Measurements from ENCODE around the gene ERMAP.

The ERMAP gene

GRCh38 chr1:42784946-42785693 lies 31.8 kb upstream of the ERMAP start, which contains the start of gene TMEM269:
TMEM269 (plus strand) TSS chr1:42784991; CDS start chr1:42789894, 4,903 bp downstream.
- no peak for DNase-seq (ENCODE audit: low read depth)
- peak within 1 kb of the TSS; percentile 41 for H3K4me3 ChIP-seq (ENCODE audit: control insufficient read depth, low read depth, low read length)
- TF ChIP-seq CTCF (IDR thresholded peaks at IDR 0.05; ENCODE audit: control insufficient read depth, insufficient read depth, low read depth, low read length, missing control alignments): no peak

GRCh38 chr1:42786097-42786496 lies 30.8 kb upstream of the ERMAP start:
- no peak overlapping the region for H3K4me3 ChIP-seq (ENCODE audit: control insufficient read depth, low read depth, low read length)
- DNase-seq (ENCODE audit: low read depth): no peak
- no peak for TF ChIP-seq CTCF (IDR thresholded peaks at IDR 0.05; ENCODE audit: control insufficient read depth, insufficient read depth, low read depth, low read length, missing control alignments)

- no peak overlapping the region for H3K4me3 ChIP-seq (ENCODE audit: control insufficient read depth, low read depth, low read length)
- DNase-seq (ENCODE audit: low read depth): no peak
- TF ChIP-seq CTCF (IDR thresholded peaks at IDR 0.05; ENCODE audit: control insufficient read depth, insufficient read depth, low read depth, low read length, missing control alignments): no peak
Measured at GRCh38 chr1:42788021-42788420, 28.9 kb upstream of the ERMAP start.

GRCh38 chr1:42793824-42794223 lies 23.1 kb upstream of the ERMAP start:
- no peak for TF ChIP-seq CTCF (IDR thresholded peaks at IDR 0.05; ENCODE audit: control insufficient read depth, insufficient read depth, low read depth, low read length, missing control alignments)
- H3K4me3 ChIP-seq (ENCODE audit: control insufficient read depth, low read depth, low read length): no peak overlapping the region
- DNase-seq (ENCODE audit: low read depth): no peak

GRCh38 chr1:42797414-42797813 lies 19.5 kb upstream of the ERMAP start:
- H3K4me3 ChIP-seq (ENCODE audit: control insufficient read depth, low read depth, low read length): no peak overlapping the region
- DNase-seq (ENCODE audit: low read depth): no peak
- no peak for TF ChIP-seq CTCF (IDR thresholded peaks at IDR 0.05; ENCODE audit: control insufficient read depth, insufficient read depth, low read depth, low read length, missing control alignments)

- no peak overlapping the region for H3K4me3 ChIP-seq (ENCODE audit: control insufficient read depth, low read depth, low read length)
- no peak for TF ChIP-seq CTCF (IDR thresholded peaks at IDR 0.05; ENCODE audit: control insufficient read depth, insufficient read depth, low read depth, low read length, missing control alignments)
- DNase-seq (ENCODE audit: low read depth): no peak
Measured at GRCh38 chr1:42797979-42798378, 18.9 kb upstream of the ERMAP start.

Measured in AG09309 (cell line).